DND-41 (cell line): Measurements from ENCODE around the gene BRINP3.

Experiments
- CTCF ChIP-seq: IDR thresholded peaks from 2 replicates; pipeline ENCODE4 v1.5.1; 2012; ENCODE audit warnings: borderline replicate concordance, low read length, moderate library complexity, mild to moderate bottlenecking; ENCODE audit not compliant: poor library complexity, severe bottlenecking; ENCODE audit errors: extremely low read depth
- EZH2 ChIP-seq: IDR thresholded peaks from 3 replicates; pipeline ENCODE4 v1.6.1; 2012; ENCODE audit warnings: borderline replicate concordance, low read depth, mild to moderate bottlenecking, moderate library complexity, low read length, inconsistent platforms; ENCODE audit not compliant: severe bottlenecking

GRCh38 chr1:190322274-190322673 lies 155.4 kb downstream of the BRINP3 start:
- TF ChIP-seq CTCF (no peak), EZH2 (no peak)
